Caco-2 (cell line): ENCODE data around the gene GPC6. TPM values are rescaled to one million over a fixed set of nuclear protein-coding genes. Genes with fewer than 3 reads are reported as not detected.

Experiments
- BruUV-seq: library from RNA; stranded (reverse); fragments of 400-500 nt; replicated peaks from 2 replicates; lab custom pipeline; 2021; lab: Mats Ljungman, UMichigan
- CTCF ChIA-PET: fragments of 300-600 bp; sonication (Branson Sonifier 250); formaldehyde crosslinking; loops from one replicate; lab custom pipeline; 2022; ENCODE audit warnings: antibody characterized with exemption; lab: Charles Lee
- POLR2A ChIA-PET: fragments of 300-600 bp; sonication (Branson Sonifier 250); formaldehyde crosslinking; loops from one replicate; lab custom pipeline; 2022; ENCODE audit warnings: antibody characterized with exemption; lab: Charles Lee
- DNase-seq, 2 experiments: peaks; one replicate each; pipeline versions ENCODE4 v3.0.0 to v3.0.0-alpha.2; 2020 to 2022
- H3K27me3 ChIP-seq: replicated peaks from 2 replicates; pipeline ENCODE4 v1.6.0; 2011; ENCODE audit warnings: low read length; ENCODE audit not compliant: control insufficient read depth, insufficient read depth
- H3K36me3 ChIP-seq: 2 replicates; pipeline ENCODE4 v1.5.1; 2011; ENCODE audit warnings: low read length; ENCODE audit not compliant: control insufficient read depth, insufficient read depth
- H3K4me1 ChIP-seq: fragments of 250-450 bp; sonication (Bioruptor Pico); 2 replicates; pipeline ENCODE4 v1.5.1; 2020; ENCODE audit warnings: mild to moderate bottlenecking
- H3K4me3 ChIP-seq: 2 replicates; pipeline ENCODE4 v1.5.1; 2011; ENCODE audit warnings: low read depth, mild to moderate bottlenecking, control low read depth, low read length
- H3K9me3 ChIP-seq: fragments of 250-450 bp; sonication (Bioruptor Pico); 2 replicates; pipeline ENCODE4 v1.5.1; 2020; ENCODE audit warnings: mild to moderate bottlenecking, moderate library complexity
- H3K27ac Mint-ChIP-seq: one replicate; pipeline ENCODE4 v1.8.0; 2022; ENCODE audit warnings: mixed read lengths; ENCODE audit not compliant: unreplicated experiment
- H3K27me3 Mint-ChIP-seq: one replicate; pipeline ENCODE4 v1.8.0; 2022; ENCODE audit warnings: mixed read lengths; ENCODE audit not compliant: insufficient read depth, unreplicated experiment
- H3K36me3 Mint-ChIP-seq: one replicate; pipeline ENCODE4 v1.8.0; 2022; ENCODE audit warnings: mild to moderate bottlenecking, mixed read lengths; ENCODE audit not compliant: insufficient read depth, unreplicated experiment
- H3K4me1 Mint-ChIP-seq: one replicate; pipeline ENCODE4 v1.8.0; 2022; ENCODE audit warnings: low read depth, mixed read lengths; ENCODE audit not compliant: unreplicated experiment
- H3K4me3 Mint-ChIP-seq: one replicate; pipeline ENCODE4 v1.8.0; 2022; ENCODE audit warnings: mild to moderate bottlenecking, moderate library complexity, mixed read lengths; ENCODE audit not compliant: unreplicated experiment
- H3K9me3 Mint-ChIP-seq: one replicate; pipeline ENCODE4 v1.8.0; 2022; ENCODE audit warnings: mixed read lengths; ENCODE audit not compliant: unreplicated experiment
- intact Hi-C: fragments of 100-400 bp; cut with micrococcal nuclease; formaldehyde crosslinking; loops from one replicate; pipeline ENCODE4 v1.10.0; 2022; ENCODE audit not compliant: unreplicated experiment
- total RNA-seq: library from RNA; stranded (reverse); gene quantifications from 2 replicates; pipeline ENCODE4 v1.2.3, GENCODE V29; 2022
- TF ChIP-seq, protein P1 (sequence below), 2 experiments: fragments of 200-600 bp in 1 of 2; IDR thresholded peaks; 1 replicate in 1 of 2; 2 replicates in 1 of 2; pipeline versions ENCODE4 v1.5.1 to v1.8.0; 2011 to 2022; ENCODE audit warnings: antibody characterized with exemption in 1 of 2, control low read depth in 1 of 2, inconsistent platforms in 1 of 2, low read depth in 1 of 2, low read length in 1 of 2, mild to moderate bottlenecking in 1 of 2, moderate library complexity in 1 of 2; ENCODE audit not compliant: insufficient read depth in 1 of 2, severe bottlenecking in 1 of 2, unreplicated experiment in 1 of 2

Gene GPC6
- total RNA-seq, 1 experiment from 2014 or later: 0.16 TPM

- H3K4me3 ChIP-seq: no peak overlapping the region
- CTCF ChIA-PET: no interaction called here
- Mint-ChIP-seq H3K27ac (no peak overlapping the region), H3K4me1 (no peaks in the 10 kb centered on the region), H3K4me3 (no peak overlapping the region), H3K27me3 (peaks cover 3% of the 10 kb centered on the region), H3K36me3 (no peaks in the 10 kb centered on the region), H3K9me3 (no peaks in the 10 kb centered on the region)
- POLR2A ChIA-PET: no interaction called here
- no peaks in the 10 kb centered on the region for H3K9me3 ChIP-seq
- no peaks in the 10 kb centered on the region for H3K36me3 ChIP-seq
- TF ChIP-seq, protein P1, sequence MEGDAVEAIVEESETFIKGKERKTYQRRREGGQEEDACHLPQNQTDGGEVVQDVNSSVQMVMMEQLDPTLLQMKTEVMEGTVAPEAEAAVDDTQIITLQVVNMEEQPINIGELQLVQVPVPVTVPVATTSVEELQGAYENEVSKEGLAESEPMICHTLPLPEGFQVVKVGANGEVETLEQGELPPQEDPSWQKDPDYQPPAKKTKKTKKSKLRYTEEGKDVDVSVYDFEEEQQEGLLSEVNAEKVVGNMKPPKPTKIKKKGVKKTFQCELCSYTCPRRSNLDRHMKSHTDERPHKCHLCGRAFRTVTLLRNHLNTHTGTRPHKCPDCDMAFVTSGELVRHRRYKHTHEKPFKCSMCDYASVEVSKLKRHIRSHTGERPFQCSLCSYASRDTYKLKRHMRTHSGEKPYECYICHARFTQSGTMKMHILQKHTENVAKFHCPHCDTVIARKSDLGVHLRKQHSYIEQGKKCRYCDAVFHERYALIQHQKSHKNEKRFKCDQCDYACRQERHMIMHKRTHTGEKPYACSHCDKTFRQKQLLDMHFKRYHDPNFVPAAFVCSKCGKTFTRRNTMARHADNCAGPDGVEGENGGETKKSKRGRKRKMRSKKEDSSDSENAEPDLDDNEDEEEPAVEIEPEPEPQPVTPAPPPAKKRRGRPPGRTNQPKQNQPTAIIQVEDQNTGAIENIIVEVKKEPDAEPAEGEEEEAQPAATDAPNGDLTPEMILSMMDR (IDR thresholded peaks at IDR 0.05; ENCODE audit: insufficient read depth in 1 of 2, low read depth in 1 of 2, low read length in 1 of 2, severe bottlenecking in 1 of 2, unreplicated experiment in 1 of 2): no peak
- H3K27me3 ChIP-seq: no peaks in the 10 kb centered on the region
- DNase-seq: no peak
- BruUV-seq: no TSS peak
- no peaks in the 10 kb centered on the region for H3K4me1 ChIP-seq
- intact Hi-C loops: no loop called here
Observed at GRCh38 chr13:93851236-93851635, 624.6 kb downstream of the GPC6 start.

GRCh38 chr13:93853912-93854311 is 627.3 kb downstream of the GPC6 start:
- ChIA-PET CTCF (no interaction called here), POLR2A (no interaction called here)
- H3K27me3 ChIP-seq: no peaks in the 10 kb centered on the region
- H3K4me1 ChIP-seq: no peaks in the 10 kb centered on the region
- H3K9me3 ChIP-seq: no peaks in the 10 kb centered on the region
- no peak for DNase-seq
- Mint-ChIP-seq H3K27ac (no peak overlapping the region), H3K27me3 (peaks cover 6% of the 10 kb centered on the region), H3K36me3 (no peaks in the 10 kb centered on the region), H3K9me3 (no peaks in the 10 kb centered on the region), H3K4me3 (no peak overlapping the region), H3K4me1 (no peaks in the 10 kb centered on the region)
- H3K4me3 ChIP-seq: no peak overlapping the region
- BruUV-seq: no TSS peak
- no peaks in the 10 kb centered on the region for H3K36me3 ChIP-seq
- intact Hi-C loops: no loop called here
- TF ChIP-seq, protein P1 (IDR thresholded peaks at IDR 0.05; ENCODE audit: insufficient read depth in 1 of 2, low read depth in 1 of 2, low read length in 1 of 2, severe bottlenecking in 1 of 2, unreplicated experiment in 1 of 2): no peak

GRCh38 chr13:93857126-93857525 is 630.5 kb downstream of the GPC6 start:
- Histone ChIP-seq H3K4me3 (no peak overlapping the region), H3K4me1 (no peaks in the 10 kb centered on the region), H3K27me3 (no peaks in the 10 kb centered on the region), H3K36me3 (no peaks in the 10 kb centered on the region), H3K9me3 (no peaks in the 10 kb centered on the region)
- intact Hi-C loops: no loop called here
- H3K4me3 Mint-ChIP-seq: no peak overlapping the region
- DNase-seq: no peak
- no peaks in the 10 kb centered on the region for H3K36me3 Mint-ChIP-seq
- ChIA-PET POLR2A (no interaction called here), CTCF (no interaction called here)
- peaks cover 9% of the 10 kb centered on the region for H3K27me3 Mint-ChIP-seq
- TF ChIP-seq, protein P1 (IDR thresholded peaks at IDR 0.05; ENCODE audit: insufficient read depth in 1 of 2, low read depth in 1 of 2, low read length in 1 of 2, severe bottlenecking in 1 of 2, unreplicated experiment in 1 of 2): no peak
- no peaks in the 10 kb centered on the region for H3K4me1 Mint-ChIP-seq
- no TSS peak for BruUV-seq
- H3K9me3 Mint-ChIP-seq: no peaks in the 10 kb centered on the region
- H3K27ac Mint-ChIP-seq: no peak overlapping the region
